HL-60 (cell line): ENCODE measurements around the gene STARD10.

Experiments used
- DNase-seq, 2 experiments: peaks; one replicate each; pipeline ENCODE4 v3.0.0-alpha.2; 2010 to 2020; ENCODE audit warnings: low read depth in 1 of 2, low spot score in 1 of 2
- H3K27ac ChIP-seq: fragments of 250-450 bp; sonication (Bioruptor Pico); replicated peaks from 2 replicates; pipeline ENCODE4 v1.5.1; 2020; ENCODE audit warnings: mild to moderate bottlenecking, moderate library complexity
- H3K27me3 ChIP-seq: fragments of 250-450 bp; sonication (Bioruptor Pico); 2 replicates; pipeline ENCODE4 v1.5.1; 2021; ENCODE audit warnings: mild to moderate bottlenecking, moderate library complexity; ENCODE audit not compliant: insufficient read depth, poor library complexity, severe bottlenecking
- H3K4me3 ChIP-seq: replicated peaks from 2 replicates; pipeline ENCODE4 v1.5.1; 2011; ENCODE audit warnings: mild to moderate bottlenecking, control low read depth, low read length; ENCODE audit not compliant: insufficient read depth
- CTCF ChIP-seq: IDR thresholded peaks from one replicate; pipeline ENCODE4 v1.5.1; 2011; ENCODE audit warnings: low read length, control low read depth, inconsistent platforms; ENCODE audit not compliant: insufficient read depth
- GABPA ChIP-seq: IDR thresholded peaks from 2 replicates; pipeline ENCODE4 v1.6.1; 2012; ENCODE audit warnings: low read depth
- POLR2AphosphoS5 ChIP-seq: IDR thresholded peaks from 2 replicates; pipeline ENCODE4 v1.6.1; 2012; ENCODE audit warnings: low read depth
- REST ChIP-seq: IDR thresholded peaks from 2 replicates; pipeline ENCODE4 v1.6.1; 2012; ENCODE audit warnings: low read depth; ENCODE audit not compliant: insufficient replicate concordance
- SPI1 ChIP-seq: IDR thresholded peaks from 2 replicates; pipeline ENCODE4 v1.6.1; 2012; ENCODE audit warnings: low read depth, mild to moderate bottlenecking, borderline replicate concordance

The STARD10 gene

GRCh38 chr11:72720047-72720446, 73.8 kb downstream of the STARD10 start:
- Histone ChIP-seq H3K27me3 (no peaks in the 10 kb centered on the region), H3K4me3 (peak overlapping the region; percentile 51), H3K27ac (peak overlapping the region; percentile 83)
- DNase-seq = peak in 1 of 2 experiments; percentile 51
- TF ChIP-seq SPI1 (peak; percentile 53; the same call in 1 of the 2 replicates), CTCF (no peak)

- peak overlapping the region; percentile 51 for H3K4me3 ChIP-seq
- H3K27me3 ChIP-seq = no peaks in the 10 kb centered on the region
- DNase-seq = no peak
- H3K27ac ChIP-seq = peak overlapping the region; percentile 22
- TF ChIP-seq CTCF (no peak), SPI1 (no peak), GABPA (no peak), REST (no peak), POLR2AphosphoS5 (no peak)
These were observed 74.3 kb downstream of the STARD10 start for GRCh38 chr11:72719551-72719950.

- H3K4me3 ChIP-seq = no peak overlapping the region
- H3K27me3 ChIP-seq = no peaks in the 10 kb centered on the region
- peak in 1 of 2 experiments; percentile 7 for DNase-seq
- TF ChIP-seq CTCF (no peak), POLR2AphosphoS5 (no peak)
- H3K27ac ChIP-seq = peak overlapping the region; percentile 22
These were observed 74.7 kb downstream of the STARD10 start for GRCh38 chr11:72719144-72719543.

GRCh38 chr11:72718101-72718501, 75.7 kb downstream of the STARD10 start:
- H3K27me3 ChIP-seq = no peaks in the 10 kb centered on the region
- DNase-seq = no peak
- no peak overlapping the region for H3K4me3 ChIP-seq
- H3K27ac ChIP-seq = no peak overlapping the region
- TF ChIP-seq SPI1 = peak; percentile 59; the same call in 1 of the 2 replicates
- no peak for TF ChIP-seq POLR2AphosphoS5

GRCh38 chr11:72716788-72717435, 76.9 kb downstream of the STARD10 start:
- Histone ChIP-seq H3K27me3 (no peaks in the 10 kb centered on the region), H3K27ac (no peak overlapping the region), H3K4me3 (no peak overlapping the region)
- no peak for DNase-seq
- no peak for TF ChIP-seq GABPA
- TF ChIP-seq REST = no peak
- TF ChIP-seq SPI1 = no peak
- TF ChIP-seq POLR2AphosphoS5 = no peak
- no peak for TF ChIP-seq CTCF
